Fibroblast of skin of right biceps (primary cell): Measurements from ENCODE around the gene SLC25A34.

ENCODE experiments used
- DNase-seq: peaks from one replicate; pipeline ENCODE4 v3.0.0-alpha.2; 2013

The SLC25A34 gene

GRCh38 chr1:15714406-15715136 lies 21.5 kb upstream of the SLC25A34 start:
- peak; percentile 11 for DNase-seq

- DNase-seq: no peak
Observed at GRCh38 chr1:15717418-15718125, 18.5 kb upstream of the SLC25A34 start.

GRCh38 chr1:15718199-15718601 lies 17.9 kb upstream of the SLC25A34 start:
- no peak for DNase-seq

GRCh38 chr1:15719381-15720120 lies 16.5 kb upstream of the SLC25A34 start:
- DNase-seq: no peak

- DNase-seq: no peak
Observed at GRCh38 chr1:15720861-15721260, 15.2 kb upstream of the SLC25A34 start.

- DNase-seq: no peak
Observed at GRCh38 chr1:15722411-15722810, 13.6 kb upstream of the SLC25A34 start.

GRCh38 chr1:15722836-15723532 lies 13.1 kb upstream of the SLC25A34 start:
- DNase-seq: no peak

GRCh38 chr1:15723631-15724246 lies 12.3 kb upstream of the SLC25A34 start:
- no peak for DNase-seq

- no peak for DNase-seq
Observed at GRCh38 chr1:15724949-15725880, 10.8 kb upstream of the SLC25A34 start.

GRCh38 chr1:15726508-15726907 lies 9.6 kb upstream of the SLC25A34 start:
- DNase-seq: no peak

GRCh38 chr1:15727021-15727420 lies 9.0 kb upstream of the SLC25A34 start:
- DNase-seq: no peak

- no peak for DNase-seq
Observed at GRCh38 chr1:15727424-15727823, 8.6 kb upstream of the SLC25A34 start.

- no peak for DNase-seq
Observed at GRCh38 chr1:15727866-15728534, 8.1 kb upstream of the SLC25A34 start.

- no peak for DNase-seq
Observed at GRCh38 chr1:15728937-15729657, 7.0 kb upstream of the SLC25A34 start.

GRCh38 chr1:15730423-15730822 lies 5.6 kb upstream of the SLC25A34 start:
- no peak for DNase-seq

GRCh38 chr1:15730936-15731335 lies 5.1 kb upstream of the SLC25A34 start:
- no peak for DNase-seq

GRCh38 chr1:15731735-15732685 lies 4.0 kb upstream of the SLC25A34 start:
- no peak for DNase-seq

- no peak for DNase-seq
Observed at GRCh38 chr1:15732686-15733081, 3.4 kb upstream of the SLC25A34 start.

- DNase-seq: no peak
Observed at GRCh38 chr1:15733218-15733725, 2.8 kb upstream of the SLC25A34 start.
